Measurements from ENCODE around the gene PARP12.

DNA sequence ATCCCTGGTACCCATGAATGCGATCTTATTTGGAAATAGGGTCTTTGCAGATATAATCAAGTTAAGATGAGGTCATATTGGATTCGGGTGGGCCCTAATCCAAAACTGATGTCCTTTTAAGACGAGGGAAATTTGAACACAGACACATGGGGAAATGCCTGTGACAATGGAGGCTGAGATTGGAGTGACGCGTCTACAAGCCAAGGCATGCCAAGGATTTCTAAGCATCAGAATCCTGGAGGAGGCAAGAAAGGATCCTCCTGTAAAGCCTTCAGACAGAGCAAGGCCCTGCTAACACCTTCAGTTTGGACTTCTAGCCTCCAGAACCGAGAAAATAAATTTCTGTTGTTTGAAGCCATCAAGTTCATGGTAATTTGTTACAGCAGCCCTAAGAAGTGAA lies 18.5 kb downstream of the PARP12 start:
- TF ChIP-seq EZH2 (IDR thresholded peaks at IDR 0.05), result no peak
- TF ChIP-seq, protein P1, sequence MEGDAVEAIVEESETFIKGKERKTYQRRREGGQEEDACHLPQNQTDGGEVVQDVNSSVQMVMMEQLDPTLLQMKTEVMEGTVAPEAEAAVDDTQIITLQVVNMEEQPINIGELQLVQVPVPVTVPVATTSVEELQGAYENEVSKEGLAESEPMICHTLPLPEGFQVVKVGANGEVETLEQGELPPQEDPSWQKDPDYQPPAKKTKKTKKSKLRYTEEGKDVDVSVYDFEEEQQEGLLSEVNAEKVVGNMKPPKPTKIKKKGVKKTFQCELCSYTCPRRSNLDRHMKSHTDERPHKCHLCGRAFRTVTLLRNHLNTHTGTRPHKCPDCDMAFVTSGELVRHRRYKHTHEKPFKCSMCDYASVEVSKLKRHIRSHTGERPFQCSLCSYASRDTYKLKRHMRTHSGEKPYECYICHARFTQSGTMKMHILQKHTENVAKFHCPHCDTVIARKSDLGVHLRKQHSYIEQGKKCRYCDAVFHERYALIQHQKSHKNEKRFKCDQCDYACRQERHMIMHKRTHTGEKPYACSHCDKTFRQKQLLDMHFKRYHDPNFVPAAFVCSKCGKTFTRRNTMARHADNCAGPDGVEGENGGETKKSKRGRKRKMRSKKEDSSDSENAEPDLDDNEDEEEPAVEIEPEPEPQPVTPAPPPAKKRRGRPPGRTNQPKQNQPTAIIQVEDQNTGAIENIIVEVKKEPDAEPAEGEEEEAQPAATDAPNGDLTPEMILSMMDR (IDR thresholded peaks at IDR 0.05), result no peak

Measured in neural progenitor cell (in vitro differentiated cells).